RWPE1 (cell line): ENCODE data around the gene B4GALT2.
A peak's percentile ranks its signal among the peaks of the same experiment; 100 is the strongest.

ENCODE experiments used
- CTCF ChIA-PET: fragments of 350-600 bp; sonication (Branson Sonifier 250); formaldehyde crosslinking; extraction: SDS; loops from one replicate; lab custom pipeline; 2021; lab: Yijun Ruan, JAX
- POLR2A ChIA-PET: fragments of 400-600 bp; formaldehyde crosslinking; extraction: SDS; loops from one replicate; lab custom pipeline; 2020; ENCODE audit warnings: antibody characterized with exemption; ENCODE audit not compliant: low non-redundant PET; lab: Yijun Ruan, JAX
- DNase-seq: peaks from one replicate; pipeline ENCODE4 v3.0.0; 2012; ENCODE audit warnings: low spot score
- H3K27ac ChIP-seq: fragments of 450-650 bp; 2 replicates; pipeline ENCODE4 v1.5.1; 2017
- TF ChIP-seq, protein P1 (sequence below): fragments of 450-650 bp; conservative IDR thresholded peaks from 2 replicates; pipeline ENCODE4 v1.5.1; 2017; ENCODE audit warnings: low read depth, mild to moderate bottlenecking

B4GALT2 gene

DNA sequence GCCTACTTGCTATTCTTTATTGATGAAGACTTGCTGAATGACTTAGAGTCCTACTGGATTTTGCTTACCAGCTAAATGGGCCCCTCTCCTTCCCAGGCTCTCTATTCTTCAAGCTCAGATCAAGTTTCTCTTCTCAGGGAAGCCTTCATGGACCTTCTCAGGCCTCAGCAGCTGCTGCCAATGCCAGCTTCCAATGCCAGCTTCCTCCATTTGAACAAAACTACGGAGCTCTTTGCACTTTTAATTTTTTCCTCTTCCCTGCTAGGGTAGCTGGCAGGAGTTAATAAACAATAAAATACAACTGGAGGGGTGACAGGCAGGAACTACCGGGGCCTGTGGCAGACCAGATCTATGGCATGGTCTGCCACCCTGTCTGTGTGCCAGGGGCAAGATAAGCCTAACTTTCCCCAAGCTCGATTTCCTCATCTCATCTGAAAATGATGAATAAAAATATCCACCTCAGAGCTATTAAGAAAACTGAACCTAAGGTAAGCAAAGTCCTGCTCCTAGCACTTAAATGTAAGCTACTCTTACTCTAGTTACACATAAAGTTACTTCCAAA, 33.3 kb upstream of the B4GALT2 start:
- POLR2A ChIA-PET, result interaction anchor here (0.7 kb wide), 1 partner anchor 409 kb away, joined by 6 read pairs; no protein-coding TSS in a partner anchor
- CTCF ChIA-PET, result interaction anchor here (0.7 to 3.7 kb wide), 6 partner anchors 8 to 59 kb away, joined by 3 to 20 read pairs (median 4); partner anchors contain the start of gene ARTN
- no peak for DNase-seq

DNA sequence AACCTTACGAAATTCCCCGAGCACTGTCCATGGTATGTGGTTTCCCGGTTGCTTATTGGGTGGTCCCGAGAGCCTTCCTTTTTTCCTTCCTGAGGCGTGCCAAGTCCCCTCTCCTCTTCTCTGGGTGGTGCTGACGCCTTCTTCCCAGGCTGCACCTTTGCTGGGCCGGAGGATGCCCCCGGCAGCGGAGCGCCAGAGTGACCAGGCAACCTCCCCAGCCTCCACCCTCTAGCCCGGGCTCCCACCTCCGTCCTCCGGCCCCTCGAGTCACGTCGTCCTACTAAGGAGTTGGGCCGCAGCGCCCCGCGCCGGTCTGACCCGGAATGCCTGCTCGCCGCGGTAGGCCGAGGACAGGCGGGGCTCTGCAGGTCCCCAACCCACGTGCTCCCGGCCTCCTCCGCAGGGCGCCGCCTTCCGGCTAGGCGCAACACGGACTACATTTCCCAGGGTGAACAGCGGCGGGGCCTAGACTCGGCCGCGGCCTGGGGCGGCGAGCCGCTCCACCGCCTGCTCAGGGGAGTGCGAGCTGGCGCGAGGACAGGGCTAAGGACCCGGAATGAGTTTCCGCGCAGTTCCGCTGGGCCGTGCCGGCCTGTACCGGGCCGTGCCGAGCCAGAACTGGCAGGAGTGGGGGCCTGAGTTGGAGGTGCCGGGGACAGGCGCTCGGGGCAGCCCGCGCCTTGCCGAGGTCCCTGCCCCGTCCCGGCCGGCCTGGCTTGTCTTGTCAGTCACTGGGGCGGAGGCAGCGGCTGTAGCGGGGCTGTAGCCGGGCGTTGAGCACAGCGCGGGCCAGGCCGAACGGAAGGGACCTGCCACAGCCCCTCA, 32.6 kb upstream of the B4GALT2 start, which contains the start of gene IPO13:
Gene IPO13, plus strand, starts transcription at position 715 of the 825 bp plus-strand sequence. CDS start 651 bp downstream, outside the sequence.
- H3K27ac ChIP-seq, result peak within 1 kb of the TSS; percentile 90
- ChIA-PET CTCF (interaction anchor here (0.7 to 3.7 kb wide), 8 partner anchors 9 to 183 kb away, joined by 3 to 20 read pairs (median 3); partner anchors contain the start of gene ARTN), POLR2A (interaction anchor here (0.8 kb wide), 1 partner anchor 11 kb away, joined by 3 read pairs; no protein-coding TSS in a partner anchor)
- peak; percentile 93 for DNase-seq
- TF ChIP-seq, protein P1, sequence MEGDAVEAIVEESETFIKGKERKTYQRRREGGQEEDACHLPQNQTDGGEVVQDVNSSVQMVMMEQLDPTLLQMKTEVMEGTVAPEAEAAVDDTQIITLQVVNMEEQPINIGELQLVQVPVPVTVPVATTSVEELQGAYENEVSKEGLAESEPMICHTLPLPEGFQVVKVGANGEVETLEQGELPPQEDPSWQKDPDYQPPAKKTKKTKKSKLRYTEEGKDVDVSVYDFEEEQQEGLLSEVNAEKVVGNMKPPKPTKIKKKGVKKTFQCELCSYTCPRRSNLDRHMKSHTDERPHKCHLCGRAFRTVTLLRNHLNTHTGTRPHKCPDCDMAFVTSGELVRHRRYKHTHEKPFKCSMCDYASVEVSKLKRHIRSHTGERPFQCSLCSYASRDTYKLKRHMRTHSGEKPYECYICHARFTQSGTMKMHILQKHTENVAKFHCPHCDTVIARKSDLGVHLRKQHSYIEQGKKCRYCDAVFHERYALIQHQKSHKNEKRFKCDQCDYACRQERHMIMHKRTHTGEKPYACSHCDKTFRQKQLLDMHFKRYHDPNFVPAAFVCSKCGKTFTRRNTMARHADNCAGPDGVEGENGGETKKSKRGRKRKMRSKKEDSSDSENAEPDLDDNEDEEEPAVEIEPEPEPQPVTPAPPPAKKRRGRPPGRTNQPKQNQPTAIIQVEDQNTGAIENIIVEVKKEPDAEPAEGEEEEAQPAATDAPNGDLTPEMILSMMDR, result peak; percentile 86

More for the DNA sequence above, 33.3 kb upstream of the B4GALT2 start:
- H3K27ac ChIP-seq, result peak overlapping the region; percentile 90
- TF ChIP-seq, protein P1, result no peak

DNA sequence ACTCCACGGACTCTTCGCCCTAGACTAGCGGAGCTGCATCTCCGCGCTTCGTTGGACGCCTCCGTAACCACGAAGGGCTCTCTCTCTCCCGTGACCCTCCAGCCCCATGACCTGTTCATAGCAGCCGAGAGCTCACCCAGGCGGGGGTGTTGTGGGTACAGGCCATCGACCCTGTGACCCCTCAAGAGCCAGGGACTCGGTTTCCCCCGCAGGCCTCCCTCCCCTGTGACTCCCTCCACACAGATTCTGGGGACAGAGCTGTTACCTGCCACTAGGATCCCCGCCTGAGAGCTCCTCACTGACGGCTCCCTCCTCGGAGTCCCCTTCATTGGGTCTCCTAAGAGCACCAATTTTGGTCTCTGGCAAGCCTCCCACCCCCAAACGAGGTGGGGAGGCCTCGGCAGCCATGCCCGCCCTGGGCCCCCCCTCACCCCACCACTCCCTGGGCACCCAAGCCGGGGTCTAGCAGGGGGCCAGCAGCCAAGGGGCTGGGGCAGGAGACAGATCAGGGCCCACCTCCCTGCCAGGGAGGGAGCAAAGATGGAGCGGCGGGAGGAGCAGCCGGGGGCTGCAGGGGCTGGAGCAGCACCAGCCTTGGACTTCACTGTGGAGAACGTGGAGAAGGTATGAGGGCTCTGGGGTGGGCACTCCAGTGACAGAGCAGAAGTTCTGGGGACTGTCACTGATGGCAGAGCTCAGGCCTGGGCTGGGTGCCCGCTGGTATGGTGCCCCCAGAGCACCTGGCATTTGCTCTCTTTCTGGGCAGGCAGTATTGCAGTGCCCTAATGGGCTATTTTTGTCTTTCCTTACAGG, 31.7 kb upstream of the B4GALT2 start:
- H3K27ac ChIP-seq, result peak overlapping the region; percentile 90
- TF ChIP-seq, protein P1, result no peak
- CTCF ChIA-PET, result interaction anchor here (1.0 to 3.7 kb wide), 3 partner anchors 13 to 184 kb away, joined by 3 to 20 read pairs (median 3); partner anchors contain the start of gene ARTN
- POLR2A ChIA-PET, result interaction anchor here (0.8 kb wide), 1 partner anchor 12 kb away, joined by 3 read pairs; no protein-coding TSS in a partner anchor
- no peak for DNase-seq

DNA sequence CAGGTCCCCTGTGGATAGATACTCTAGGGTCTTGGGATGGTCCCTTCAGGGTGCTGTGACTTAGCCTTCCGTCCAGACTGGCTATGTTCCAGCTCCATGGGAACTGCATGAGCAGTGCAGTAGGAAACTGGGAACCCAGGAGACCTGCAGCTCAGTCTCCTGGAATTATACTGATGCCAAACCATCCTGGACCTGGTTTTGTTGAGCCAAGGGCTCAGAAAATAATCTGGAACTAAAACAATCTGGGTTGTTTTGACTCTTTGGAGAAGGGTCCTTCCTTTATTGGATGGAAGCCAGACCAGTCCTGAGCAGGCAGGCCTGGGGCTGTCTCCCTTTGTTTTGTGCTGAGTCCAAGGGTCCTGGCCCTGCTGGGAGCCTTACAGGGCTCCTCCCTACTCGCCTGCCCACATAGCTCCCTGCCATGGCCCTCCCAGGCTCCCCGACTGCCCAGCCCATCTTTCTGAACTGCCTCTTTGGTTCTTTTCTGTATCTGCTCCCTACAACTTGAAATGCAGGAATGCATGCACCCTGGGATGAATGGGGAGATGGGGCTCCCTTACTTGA, 31.1 kb upstream of the B4GALT2 start:
- POLR2A ChIA-PET, result no interaction called here
- TF ChIP-seq, protein P1, result no peak
- H3K27ac ChIP-seq, result peak overlapping the region; percentile 90
- CTCF ChIA-PET, result interaction anchor here (1.4 to 3.7 kb wide), 2 partner anchors 14 to 183 kb away, joined by 5 to 20 read pairs; partner anchors contain the start of gene ARTN
- DNase-seq, result no peak

DNA sequence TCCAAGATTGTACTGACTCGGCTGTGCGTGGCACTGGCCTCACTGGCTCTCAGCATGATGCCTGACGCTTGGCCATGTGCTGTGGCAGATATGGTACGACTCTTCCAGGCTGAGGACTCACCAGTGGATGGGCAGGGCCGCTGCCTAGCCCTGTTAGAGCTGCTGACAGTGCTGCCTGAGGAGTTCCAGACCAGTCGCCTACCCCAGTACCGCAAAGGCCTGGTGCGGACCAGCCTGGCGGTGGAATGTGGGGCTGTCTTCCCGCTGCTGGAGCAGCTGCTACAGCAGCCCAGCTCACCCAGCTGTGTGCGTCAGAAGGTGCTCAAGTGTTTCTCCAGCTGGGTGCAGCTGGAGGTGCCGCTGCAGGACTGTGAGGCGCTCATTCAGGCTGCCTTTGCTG, 29.3 kb upstream of the B4GALT2 start:
- H3K27ac ChIP-seq, result 0 out of 2 replicates have a peak overlapping the region, but pooled peaks have one; percentile 90
- DNase-seq, result no peak
- POLR2A ChIA-PET, result no interaction called here
- TF ChIP-seq, protein P1, result no peak
- CTCF ChIA-PET, result no interaction called here
